ENCODE results near the gene MYL4.

Gene MYL4

DNA sequence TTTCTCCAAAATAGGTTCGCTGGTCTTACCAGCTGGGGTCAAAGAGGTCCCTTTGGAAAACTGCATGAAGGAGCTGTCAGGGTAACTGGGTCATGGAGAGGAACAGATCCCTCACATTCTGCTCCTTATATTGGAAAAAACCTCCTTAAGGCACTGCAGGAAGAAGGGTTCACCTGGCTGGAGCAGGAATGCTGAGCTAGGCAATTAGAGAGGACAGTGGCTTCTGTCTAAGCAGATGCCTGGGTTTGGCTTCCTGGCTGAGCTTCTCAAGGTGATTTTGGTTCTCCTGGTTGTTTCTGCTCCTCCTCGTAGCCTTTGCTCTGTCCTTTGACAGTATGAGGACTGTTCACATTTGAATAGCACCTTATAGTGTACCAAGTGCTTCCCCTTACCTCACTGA, 64.1 kb downstream of the MYL4 start:
- no peak for DNase-seq (ENCODE audit: low read depth in 2 of 2)
